Measurements from ENCODE around the gene FLRT2.

GRCh38 chr14:85662096-85662495 is 132.2 kb downstream of the FLRT2 start:
- TF ChIP-seq RAD21 (IDR thresholded peaks at IDR 0.05; ENCODE audit: low read depth) (no peak), REST (IDR thresholded peaks at IDR 0.05; ENCODE audit: low read depth) (no peak), TAF1 (IDR thresholded peaks at IDR 0.05; ENCODE audit: low read depth) (no peak), MAX (IDR thresholded peaks at IDR 0.05) (no peak), TEAD4 (IDR thresholded peaks at IDR 0.05) (no peak), EP300 (IDR thresholded peaks at IDR 0.05; ENCODE audit: borderline replicate concordance) (no peak), FOXM1 (IDR thresholded peaks at IDR 0.05; ENCODE audit: borderline replicate concordance, low read depth) (no peak), CREB1 (IDR thresholded peaks at IDR 0.05; ENCODE audit: low read depth) (no peak), TCF12 (IDR thresholded peaks at IDR 0.05; ENCODE audit: low read depth) (no peak), YY1 (IDR thresholded peaks at IDR 0.05; ENCODE audit: low read depth) (no peak)

Data from Ishikawa (cell line).